ENCODE measurements around the gene MRPL20. TPM values are rescaled to one million over a fixed set of nuclear protein-coding genes. Genes with fewer than 3 reads are reported as not detected.

The MRPL20 gene
- total RNA-seq, 1 experiment from 2014 or later: 60.9 TPM

GRCh38 chr1:1358433-1359271 lies 48.4 kb downstream of the MRPL20 start, which contains the start of gene MXRA8:
MXRA8 (minus strand) TSS chr1:1358555; CDS start chr1:1358504, 51 bp downstream.
- in situ Hi-C loops (cut with HindIII; ENCODE audit: low sequenced_read_pairs): no loop called here
- DNase-seq (ENCODE audit: low spot score): no peak

GRCh38 chr1:1357871-1358432 lies 49.1 kb downstream of the MRPL20 start:
- in situ Hi-C loops (cut with HindIII; ENCODE audit: low sequenced_read_pairs): no loop called here
- DNase-seq (ENCODE audit: low spot score): no peak

GRCh38 chr1:1356796-1357401 lies 50.2 kb downstream of the MRPL20 start:
- in situ Hi-C loops (cut with HindIII; ENCODE audit: low sequenced_read_pairs): no loop called here
- no peak for DNase-seq (ENCODE audit: low spot score)

GRCh38 chr1:1356166-1356795 lies 50.8 kb downstream of the MRPL20 start:
- in situ Hi-C loops (cut with HindIII; ENCODE audit: low sequenced_read_pairs): no loop called here
- no peak for DNase-seq (ENCODE audit: low spot score)

- DNase-seq (ENCODE audit: low spot score): no peak
- in situ Hi-C loops (cut with HindIII; ENCODE audit: low sequenced_read_pairs): no loop called here
Observed at GRCh38 chr1:1355416-1355815, 51.7 kb downstream of the MRPL20 start.

- DNase-seq (ENCODE audit: low spot score): no peak
- in situ Hi-C loops (cut with HindIII; ENCODE audit: low sequenced_read_pairs): no loop called here
Observed at GRCh38 chr1:1354271-1355247, 52.5 kb downstream of the MRPL20 start.

GRCh38 chr1:1353389-1354151 lies 53.5 kb downstream of the MRPL20 start:
- DNase-seq (ENCODE audit: low spot score): no peak
- in situ Hi-C loops (cut with HindIII; ENCODE audit: low sequenced_read_pairs): no loop called here

GRCh38 chr1:1352786-1353388 lies 54.2 kb downstream of the MRPL20 start:
- in situ Hi-C loops (cut with HindIII; ENCODE audit: low sequenced_read_pairs): no loop called here
- no peak for DNase-seq (ENCODE audit: low spot score)

Other genes with a start within 250 kb of the MRPL20 start
- not detected in 2 replicates for gene TTLL10, start 233.4 kb downstream of the MRPL20 start, total RNA-seq (2014; rRNA removed; shearing (Covaris generic))
- gene TNFRSF18, start 200.7 kb downstream of the MRPL20 start, total RNA-seq (2014; rRNA removed; shearing (Covaris generic)): 1.2 TPM in 1 of 2 replicates, not detected in the other
- gene TNFRSF4, start 193.1 kb downstream of the MRPL20 start, total RNA-seq (2014; rRNA removed; shearing (Covaris generic)): not detected in 2 replicates
- 92.4 and 99.1 TPM in 2 replicates for gene SDF4, start 175.3 kb downstream of the MRPL20 start, total RNA-seq (2014; rRNA removed; shearing (Covaris generic))
- 38.4 and 44.3 TPM in 2 replicates for gene B3GALT6, start 175.1 kb downstream of the MRPL20 start, total RNA-seq (2014; rRNA removed; shearing (Covaris generic))
- 5.1 and 13.3 TPM in 2 replicates for gene C1QTNF12, start 160.6 kb downstream of the MRPL20 start, total RNA-seq (2014; rRNA removed; shearing (Covaris generic))
- 88.4 and 102 TPM in 2 replicates for gene UBE2J2, start 133.4 kb downstream of the MRPL20 start, total RNA-seq (2014; rRNA removed; shearing (Covaris generic))
- 0.71 and 1.2 TPM in 2 replicates for gene SCNN1D, start 126.9 kb downstream of the MRPL20 start, total RNA-seq (2014; rRNA removed; shearing (Covaris generic))
- 23.6 and 33.8 TPM in 2 replicates for gene ACAP3, start 99.4 kb downstream of the MRPL20 start, total RNA-seq (2014; rRNA removed; shearing (Covaris generic))
- 66.7 and 84.9 TPM in 2 replicates for gene PUSL1, start 98.7 kb downstream of the MRPL20 start, total RNA-seq (2014; rRNA removed; shearing (Covaris generic))
- gene INTS11, start 82.6 kb downstream of the MRPL20 start, total RNA-seq (2014; rRNA removed; shearing (Covaris generic)): 107 and 109 TPM in 2 replicates
- 22.5 and 23.5 TPM in 2 replicates for gene CPTP, start 82.5 kb downstream of the MRPL20 start, total RNA-seq (2014; rRNA removed; shearing (Covaris generic))
- gene TAS1R3, start 76.0 kb downstream of the MRPL20 start, total RNA-seq (2014; rRNA removed; shearing (Covaris generic)): 0.14 TPM in 1 of 2 replicates, not detected in the other
- gene DVL1, start 57.9 kb downstream of the MRPL20 start, total RNA-seq (2014; rRNA removed; shearing (Covaris generic)): 66.4 and 70.2 TPM in 2 replicates
- 23.0 and 26.7 TPM in 2 replicates for gene MXRA8, start 48.7 kb downstream of the MRPL20 start, total RNA-seq (2014; rRNA removed; shearing (Covaris generic))
- 210 and 263 TPM in 2 replicates for gene AURKAIP1, start 32.1 kb downstream of the MRPL20 start, total RNA-seq (2014; rRNA removed; shearing (Covaris generic))
- gene CCNL2, start 8.0 kb downstream of the MRPL20 start, total RNA-seq (2014; rRNA removed; shearing (Covaris generic)): 79.4 and 105 TPM in 2 replicates
- gene ANKRD65, start 14.0 kb upstream of the MRPL20 start, total RNA-seq (2014; rRNA removed; shearing (Covaris generic)): 0.43 and 0.54 TPM in 2 replicates
- 20.3 and 26.8 TPM in 2 replicates for gene VWA1, start 28.4 kb upstream of the MRPL20 start, total RNA-seq (2014; rRNA removed; shearing (Covaris generic))
- gene ATAD3C, start 42.4 kb upstream of the MRPL20 start, total RNA-seq (2014; rRNA removed; shearing (Covaris generic)): 0.14 TPM in 1 of 2 replicates, not detected in the other
- 73.1 and 102 TPM in 2 replicates for gene ATAD3B, start 64.5 kb upstream of the MRPL20 start, total RNA-seq (2014; rRNA removed; shearing (Covaris generic))
- 88.6 and 111 TPM in 2 replicates for gene ATAD3A, start 104.9 kb upstream of the MRPL20 start, total RNA-seq (2014; rRNA removed; shearing (Covaris generic))
- gene TMEM240, start 133.3 kb upstream of the MRPL20 start, total RNA-seq (2014; rRNA removed; shearing (Covaris generic)): 1.1 TPM in 1 of 2 replicates, not detected in the other
- gene SSU72, start 167.6 kb upstream of the MRPL20 start, total RNA-seq (2014; rRNA removed; shearing (Covaris generic)): 145 and 169 TPM in 2 replicates
- gene FNDC10, start 192.8 kb upstream of the MRPL20 start, total RNA-seq (2014; rRNA removed; shearing (Covaris generic)): 1.2 and 6.8 TPM in 2 replicates
- gene MIB2, start 208.2 kb upstream of the MRPL20 start, total RNA-seq (2014; rRNA removed; shearing (Covaris generic)): 37.1 and 63.9 TPM in 2 replicates
- 1.1 and 1.3 TPM in 2 replicates for gene MMP23B, start 224.9 kb upstream of the MRPL20 start, total RNA-seq (2014; rRNA removed; shearing (Covaris generic))